Vagina (tissue), 2 donors: ENCODE results near the gene PYCARD.

Experiments
- CTCF ChIP-seq, 3 experiments: fragments of 450-650 bp in 2 of 3; fragments of 200-600 bp in 1 of 3; sonication (generic) in 1 of 3; IDR thresholded peaks; one replicate each; pipeline ENCODE4 v1.5.1; 2017 to 2019; ENCODE audit warnings: antibody characterized with exemption in 3 of 3, mild to moderate bottlenecking in 2 of 3, moderate library complexity in 2 of 3
- POLR2A ChIP-seq, 2 donors: fragments of 450-650 bp; IDR thresholded peaks; one replicate each; pipeline ENCODE4 v1.6.1; 2017; ENCODE audit warnings: antibody characterized with exemption in 2 of 2, mild to moderate bottlenecking in 2 of 2, moderate library complexity in 2 of 2
- POLR2AphosphoS5 ChIP-seq, 2 donors: sonication (generic); formaldehyde crosslinking; IDR thresholded peaks; one replicate each; pipeline ENCODE4 v1.9.0; 2017; ENCODE audit warnings: antibody characterized with exemption in 2 of 2, mild to moderate bottlenecking in 2 of 2, low read depth in 1 of 2; ENCODE audit not compliant: insufficient read depth in 1 of 2

GRCh38 chr16:31167315-31167714 lies 35.2 kb downstream of the PYCARD start:
- TF ChIP-seq CTCF (IDR thresholded peaks at IDR 0.05), result no peak
- no peak for TF ChIP-seq POLR2AphosphoS5 (IDR thresholded peaks at IDR 0.05; ENCODE audit: insufficient read depth in 1 of 2, low read depth in 1 of 2)
- no peak for TF ChIP-seq POLR2A (IDR thresholded peaks at IDR 0.05)
